Measurements from ENCODE around the gene ERLIN1. TPM values are rescaled to one million over a fixed set of nuclear protein-coding genes. Genes with fewer than 3 reads are reported as not detected.

ERLIN1 gene
- 22.8 and 33.2 TPM in 2 replicates for total RNA-seq

DNA sequence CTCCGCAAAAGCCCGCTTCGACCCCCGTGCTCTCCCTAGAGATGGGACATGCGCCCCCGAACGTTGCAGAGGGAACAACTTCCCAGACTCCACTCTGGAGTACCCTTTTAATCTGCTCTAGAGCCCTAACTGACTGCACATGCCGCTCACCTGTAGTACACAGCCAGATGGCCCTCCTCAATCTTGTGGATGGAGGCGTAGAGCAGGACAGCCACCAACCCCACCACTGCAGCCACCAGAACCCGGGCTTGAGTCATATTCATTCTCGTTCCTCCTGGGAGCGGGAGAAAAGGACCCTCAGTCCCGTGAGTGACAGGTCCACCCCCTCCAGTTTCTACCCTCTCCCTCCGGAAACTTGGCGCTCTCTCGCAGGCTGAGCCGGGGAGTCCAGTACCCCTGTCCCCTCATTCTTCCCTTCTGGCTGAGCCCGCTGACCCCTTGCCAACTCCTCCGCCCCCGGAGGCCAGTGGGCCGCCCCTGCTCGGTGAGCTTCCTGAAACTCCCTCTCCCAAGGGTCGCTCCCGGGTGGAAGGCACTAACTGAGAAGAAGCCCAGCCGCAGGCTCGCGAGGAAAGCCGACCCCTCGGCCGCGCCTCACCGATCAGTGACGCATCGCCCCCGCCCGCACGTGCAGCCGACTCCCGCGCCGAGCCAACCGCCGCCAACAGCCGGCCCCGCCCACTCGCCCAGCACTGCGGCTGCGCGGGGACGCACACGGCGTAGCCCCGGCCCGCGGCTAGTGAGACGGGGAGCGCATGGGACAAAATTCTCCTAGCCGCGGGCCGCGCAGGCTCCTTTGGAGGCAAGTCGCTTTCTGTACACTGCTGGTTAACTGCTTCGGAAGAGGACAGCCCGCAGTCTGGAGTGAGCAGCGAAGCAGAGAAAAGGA, at the start of gene ERLIN1:
Gene ERLIN1 (minus strand): TSS at position 666 of the 889 bp plus-strand sequence. CDS start 403 bp downstream, at position 263.

Other genes with a start within 250 kb of the ERLIN1 start
- gene DNMBP, start 176.1 kb downstream of the ERLIN1 start, total RNA-seq: 11.8 and 14.7 TPM in 2 replicates
- gene CPN1, start 104.2 kb downstream of the ERLIN1 start, total RNA-seq: not detected in 2 replicates
- gene CHUK, start 43.6 kb upstream of the ERLIN1 start, total RNA-seq: 18.3 and 22.5 TPM in 2 replicates
- gene CWF19L1, start 81.6 kb upstream of the ERLIN1 start, total RNA-seq: 20.3 and 21.4 TPM in 2 replicates
- 45.1 and 50.9 TPM in 2 replicates for gene BLOC1S2, start 100.7 kb upstream of the ERLIN1 start, total RNA-seq
- not detected in 2 replicates for gene PKD2L1, start 144.2 kb upstream of the ERLIN1 start, total RNA-seq
- 439 and 543 TPM in 2 replicates for gene SCD, start 161.2 kb upstream of the ERLIN1 start, total RNA-seq

Data from smooth muscle cell of bladder (primary cell).